ENCODE results near the gene TYW1B.
"Not testable (repeated sequence)": the region's sequence is repeated elsewhere in the genome, so short reads cannot be mapped to it uniquely, and the experiment has no call there.

Gene TYW1B

GRCh38 chr7:72540923-72541322 lies 287.1 kb downstream of the TYW1B start:
- DNase-seq = no peak

GRCh38 chr7:72540106-72540611 lies 287.8 kb downstream of the TYW1B start:
- no peak for DNase-seq

- DNase-seq = no peak
Measured at GRCh38 chr7:72539702-72540101, 288.3 kb downstream of the TYW1B start.

GRCh38 chr7:72538856-72539255 lies 289.1 kb downstream of the TYW1B start:
- DNase-seq = no peak

GRCh38 chr7:72538147-72538546 lies 289.9 kb downstream of the TYW1B start:
- no peak for DNase-seq

- DNase-seq = not testable (repeated sequence)
Measured at GRCh38 chr7:72536038-72536437, 292.0 kb downstream of the TYW1B start.

- DNase-seq = not testable (repeated sequence)
Measured at GRCh38 chr7:72531048-72531447, 297.0 kb downstream of the TYW1B start.

All from CD4-positive, alpha-beta T cell treated with Interleukin-21 for 1 hour (primary cell).